ENCODE results near the gene CACNB4.

The CACNB4 gene

GRCh38 chr2:151786077-151786476, 312.8 kb downstream of the CACNB4 start:
- DNase-seq (ENCODE audit: low read depth in 2 of 2), result no peak

- DNase-seq (ENCODE audit: low read depth in 2 of 2), result no peak
These were observed 315.7 kb downstream of the CACNB4 start for GRCh38 chr2:151783133-151783520.

Data from activated CD4-positive, alpha-beta T cell treated with anti-CD3 and anti-CD28 coated beads for 24 hours (primary cell).